Naive thymus-derived CD8-positive, alpha-beta T cell (primary cell): Measurements from ENCODE around the gene EGFL7. TPM values are rescaled to one million over a fixed set of nuclear protein-coding genes. Genes with fewer than 3 reads are reported as not detected.
"Not testable (repeated sequence)": the region's sequence is repeated elsewhere in the genome, so short reads cannot be mapped to it uniquely, and the experiment has no call there.

ENCODE experiments used
- ATAC-seq, 2 donors: fragments of 150-1000 bp; cut with Tn5 transposase in 1 of 2; sonication (Bioruptor Pico), chemical (Tn5 transposase) in 1 of 2; 1 replicate in 1 of 2; 2 replicates in 1 of 2; pipeline ENCODE4 v1.10.0; 2021; ENCODE audit warnings: mild to moderate bottlenecking in 2 of 2, moderate library complexity in 2 of 2
- POLR2A ChIA-PET: fragments of 350-600 bp; sonication (Branson Sonifier 250); formaldehyde crosslinking; loops from one replicate; lab custom pipeline; 2021; ENCODE audit warnings: antibody characterized with exemption; lab: Charles Lee
- DNase-seq, 10 donors: peaks; one replicate each; pipeline versions ENCODE4 v3.0.0 to v3.0.0-alpha.2; 2020 to 2022
- H3K27ac Mint-ChIP-seq, 10 donors: one replicate each; pipeline ENCODE4 v1.8.0; 2020 to 2022; ENCODE audit warnings: mild to moderate bottlenecking in 10 of 10, mixed read lengths in 10 of 10, moderate library complexity in 4 of 10, inconsistent platforms in 1 of 10
- H3K27me3 Mint-ChIP-seq, 5 donors: one replicate each; pipeline ENCODE4 v1.8.0; 2021 to 2022; ENCODE audit warnings: mixed read lengths in 5 of 5
- H3K36me3 Mint-ChIP-seq, 3 donors: one replicate each; pipeline ENCODE4 v1.8.0; 2020 to 2022; ENCODE audit warnings: mixed read lengths in 3 of 3, mild to moderate bottlenecking in 2 of 3, inconsistent platforms in 1 of 3
- H3K4me1 Mint-ChIP-seq, 4 donors: one replicate each; pipeline ENCODE4 v1.8.0; 2021 to 2022; ENCODE audit warnings: mixed read lengths in 4 of 4
- H3K4me3 Mint-ChIP-seq, 10 donors: one replicate each; pipeline ENCODE4 v1.8.0; 2020 to 2022; ENCODE audit warnings: mild to moderate bottlenecking in 10 of 10, mixed read lengths in 10 of 10, moderate library complexity in 6 of 10, inconsistent platforms in 1 of 10
- H3K9me3 Mint-ChIP-seq, 9 donors: one replicate each; pipeline ENCODE4 v1.8.0; 2020 to 2022; ENCODE audit warnings: mixed read lengths in 9 of 9, mild to moderate bottlenecking in 3 of 9, inconsistent platforms in 1 of 9, moderate library complexity in 1 of 9
- polyA plus RNA-seq, 3 donors: library from polyadenylated mRNA; unstranded; fragments of 300-500 nt; fragmentation: Illumina TruSeq; gene quantifications; one replicate each; pipeline ENCODE4 v1.2.3, GENCODE V29; 2021
- total RNA-seq, 8 experiments: library from RNA in 2 of 8; stranded (reverse) in 2 of 8; gene quantifications; one replicate each; pipeline ENCODE4 v1.2.3 and lab custom pipeline; 2021 to 2026

EGFL7 gene
- total and polyA plus RNA-seq, 5 experiments from 2014 or later = 0.36 to 1.2 (median 0.59) TPM; not detected in 1

- Mint-ChIP-seq H3K27me3 (peaks cover 0 to 7% (median 2%) of the 10 kb centered on the region in 5 donors), H3K27ac (no peak overlapping the region), H3K9me3 (no peaks in the 10 kb centered on the region), H3K4me1 (peaks cover 2 to 9% (median 6%) of the 10 kb centered on the region in 4 donors), H3K4me3 (no peak overlapping the region), H3K36me3 (no peaks in the 10 kb centered on the region)
- POLR2A ChIA-PET = no interaction called here
- DNase-seq = no peak
- ATAC-seq = no peak
Measured at GRCh38 chr9:136626740-136627642, 35.7 kb upstream of the EGFL7 start.

- DNase-seq = no peak
- no peak for ATAC-seq
- Mint-ChIP-seq H3K4me3 (no peak overlapping the region), H3K4me1 (peaks cover 2 to 9% (median 5%) of the 10 kb centered on the region in 4 donors), H3K9me3 (no peaks in the 10 kb centered on the region), H3K27ac (no peak overlapping the region), H3K36me3 (no peaks in the 10 kb centered on the region), H3K27me3 (peaks cover 0 to 7% (median 2%) of the 10 kb centered on the region in 5 donors)
- POLR2A ChIA-PET = interaction anchor here (2.9 kb wide), 1 partner anchor 88 kb away, joined by 17 read pairs; no protein-coding TSS in a partner anchor
Measured at GRCh38 chr9:136627703-136628102, 35.0 kb upstream of the EGFL7 start.

GRCh38 chr9:136628268-136628667, 34.4 kb upstream of the EGFL7 start:
- H3K36me3 Mint-ChIP-seq = no peaks in the 10 kb centered on the region
- no peak for ATAC-seq
- H3K4me3 Mint-ChIP-seq = no peak overlapping the region
- POLR2A ChIA-PET = interaction anchor here (2.9 kb wide), 1 partner anchor 89 kb away, joined by 17 read pairs; no protein-coding TSS in a partner anchor
- H3K27ac Mint-ChIP-seq = peak overlapping the region in 1 of 10 donors; percentile 76
- H3K27me3 Mint-ChIP-seq = peaks cover 0 to 7% (median 1%) of the 10 kb centered on the region in 5 donors
- DNase-seq = no peak
- no peaks in the 10 kb centered on the region for H3K9me3 Mint-ChIP-seq
- H3K4me1 Mint-ChIP-seq = peaks cover 2 to 9% (median 5%) of the 10 kb centered on the region in 4 donors

- H3K4me1 Mint-ChIP-seq = peaks cover 2 to 9% (median 5%) of the 10 kb centered on the region in 4 donors
- peaks cover 0 to 7% (median 0%) of the 10 kb centered on the region in 5 donors for H3K27me3 Mint-ChIP-seq
- H3K4me3 Mint-ChIP-seq = no peak overlapping the region
- H3K9me3 Mint-ChIP-seq = no peaks in the 10 kb centered on the region
- no peak overlapping the region for H3K27ac Mint-ChIP-seq
- POLR2A ChIA-PET = interaction anchor here (0.6 to 2.9 kb wide), 3 partner anchors 10 to 141 kb away, joined by 3 to 17 read pairs (median 4); no protein-coding TSS in a partner anchor
- ATAC-seq (no peak), DNase-seq (no peak)
- H3K36me3 Mint-ChIP-seq = no peaks in the 10 kb centered on the region
Measured at GRCh38 chr9:136629001-136629878, 33.5 kb upstream of the EGFL7 start.

- H3K27ac Mint-ChIP-seq = peak overlapping the region in 1 of 10 donors; percentile 32
- ATAC-seq = peak; percentile 63 to 76
Measured at GRCh38 chr9:136629879-136630661, 32.6 kb upstream of the EGFL7 start.

GRCh38 chr9:136630662-136630992, 32.1 kb upstream of the EGFL7 start:
- H3K4me1 Mint-ChIP-seq = peaks cover 2 to 9% (median 4%) of the 10 kb centered on the region in 4 donors
- no peak overlapping the region for H3K4me3 Mint-ChIP-seq
- POLR2A ChIA-PET = interaction anchor here (2.9 kb wide), 1 partner anchor 91 kb away, joined by 17 read pairs; no protein-coding TSS in a partner anchor
- ATAC-seq (no peak), DNase-seq (no peak)
- H3K36me3 Mint-ChIP-seq = no peaks in the 10 kb centered on the region
- H3K9me3 Mint-ChIP-seq = no peaks in the 10 kb centered on the region
- H3K27me3 Mint-ChIP-seq = peaks cover 0 to 7% (median 0%) of the 10 kb centered on the region in 5 donors
- no peak overlapping the region for H3K27ac Mint-ChIP-seq

More at GRCh38 chr9:136629879-136630661, 32.6 kb upstream of the EGFL7 start:
- Mint-ChIP-seq H3K9me3 (no peaks in the 10 kb centered on the region), H3K4me1 (peaks cover 2 to 9% (median 5%) of the 10 kb centered on the region in 4 donors), H3K4me3 (no peak overlapping the region), H3K27me3 (peaks cover 0 to 9% (median 0%) of the 10 kb centered on the region in 5 donors), H3K36me3 (no peaks in the 10 kb centered on the region)
- POLR2A ChIA-PET = interaction anchor here (0.6 to 2.9 kb wide), 3 partner anchors 11 to 142 kb away, joined by 3 to 17 read pairs (median 4); no protein-coding TSS in a partner anchor
- DNase-seq = peak; percentile 42 to 79 (median 64)

GRCh38 chr9:136631038-136632000, 31.4 kb upstream of the EGFL7 start:
- peak; percentile 68 to 91 (median 76) for DNase-seq
- no peaks in the 10 kb centered on the region for H3K36me3 Mint-ChIP-seq
- no peak overlapping the region for H3K27ac Mint-ChIP-seq
- H3K4me3 Mint-ChIP-seq = no peak overlapping the region
- peaks cover 2 to 9% (median 3%) of the 10 kb centered on the region in 4 donors for H3K4me1 Mint-ChIP-seq
- POLR2A ChIA-PET = interaction anchor here (0.7 to 1.4 kb wide), 7 partner anchors 12 to 268 kb away, joined by 3 to 14 read pairs (median 4); no protein-coding TSS in a partner anchor
- ATAC-seq = peak; percentile 97 to 98
- peaks cover 0 to 7% (median 0%) of the 10 kb centered on the region in 5 donors for H3K27me3 Mint-ChIP-seq
- no peaks in the 10 kb centered on the region for H3K9me3 Mint-ChIP-seq

GRCh38 chr9:136632072-136632471, 30.6 kb upstream of the EGFL7 start:
- H3K27ac Mint-ChIP-seq, H3K36me3 Mint-ChIP-seq, H3K4me1 Mint-ChIP-seq, H3K9me3 Mint-ChIP-seq, H3K4me3 Mint-ChIP-seq, H3K27me3 Mint-ChIP-seq: not testable (repeated sequence)
- POLR2A ChIA-PET = interaction anchor here (0.7 to 1.4 kb wide), 6 partner anchors 11 to 148 kb away, joined by 3 to 14 read pairs (median 5); no protein-coding TSS in a partner anchor
- ATAC-seq (peak in 1 of 2 donors; percentile 28), DNase-seq (peak in 3 of 10 donors; percentile 13 to 25 (median 19))

GRCh38 chr9:136632491-136633106, 30.1 kb upstream of the EGFL7 start:
- H3K4me3 Mint-ChIP-seq, H3K27me3 Mint-ChIP-seq, H3K9me3 Mint-ChIP-seq, DNase-seq, H3K27ac Mint-ChIP-seq, ATAC-seq, H3K4me1 Mint-ChIP-seq, H3K36me3 Mint-ChIP-seq: not testable (repeated sequence)
- POLR2A ChIA-PET = interaction anchor here (1.2 to 1.4 kb wide), 2 partner anchors 145 to 148 kb away, joined by 6 to 14 read pairs; no protein-coding TSS in a partner anchor

- Mint-ChIP-seq H3K27me3 (peaks cover 0 to 4% (median 0%) of the 10 kb centered on the region in 5 donors), H3K4me1 (peaks cover 0 to 5% (median under 1%) of the 10 kb centered on the region in 4 donors), H3K36me3 (no peaks in the 10 kb centered on the region), H3K27ac (no peak overlapping the region), H3K9me3 (no peaks in the 10 kb centered on the region), H3K4me3 (no peak overlapping the region)
- DNase-seq (no peak), ATAC-seq (no peak)
- POLR2A ChIA-PET = no interaction called here
Measured at GRCh38 chr9:136634904-136635303, 27.8 kb upstream of the EGFL7 start.
